K562 (cell line): ENCODE measurements around the gene GBX1. TPM values are rescaled to one million over a fixed set of nuclear protein-coding genes. Genes with fewer than 3 reads are reported as not detected.

Experiments used
- ATAC-seq: fragments of 200-7000 bp; cut with Tn5 transposase; 3 replicates; pipeline ENCODE4 v1.9.1; 2020; ENCODE audit warnings: moderate library complexity
- BruUV-seq: library from RNA; stranded (reverse); fragments of 400-500 nt; replicated peaks from 2 replicates; lab custom pipeline; 2021; lab: Mats Ljungman, UMichigan
- CTCF ChIA-PET: fragments of 300-600 bp; formaldehyde crosslinking; extraction: SDS; loops from one replicate; lab custom pipeline; 2021; ENCODE audit warnings: low intra/inter-chr PET ratio; lab: Yijun Ruan, JAX
- POLR2A ChIA-PET: fragments of 300-600, 350-650 bp; sonication (Branson Sonifier 250); formaldehyde crosslinking; extraction: SDS; loops from one replicate; lab custom pipeline; 2021; ENCODE audit warnings: antibody characterized with exemption, inconsistent platforms; lab: Yijun Ruan, JAX
- DNase-seq, 4 experiments: peaks; one replicate each; pipeline versions ENCODE4 v3.0.0 to v3.0.0-alpha.2; 2011 to 2018; ENCODE audit warnings: low spot score in 3 of 4, mixed read lengths in 3 of 4; ENCODE audit errors: extremely low read depth in 1 of 4
- FAIRE-seq: peaks from 2 replicates; lab custom pipeline; 2011; peaks lifted over from hg19 to GRCh38; lab: Jason Lieb, UNC
- H2AFZ ChIP-seq: 2 replicates; pipeline ENCODE4 v1.6.0; 2011; ENCODE audit warnings: low read depth, low read length, control low read depth, inconsistent platforms
- H3K27ac ChIP-seq: fragments of 200-600 bp; 3 replicates; pipeline ENCODE4 v1.8.0; 2011; ENCODE audit warnings: low read depth, mild to moderate bottlenecking, control low read depth, inconsistent platforms, low read length, moderate library complexity, mixed read lengths; ENCODE audit errors: extremely low read depth
- H3K27me3 ChIP-seq, 2 experiments: fragments of 300-600 bp in 1 of 2; 2 replicates in 1 of 2; 3 replicates in 1 of 2; pipeline versions ENCODE4 v1.6.0 to v1.8.0; 2011; ENCODE audit warnings: inconsistent platforms in 2 of 2, low read length in 2 of 2, mild to moderate bottlenecking in 1 of 2, mixed read lengths in 1 of 2, moderate library complexity in 1 of 2; ENCODE audit not compliant: control insufficient read depth in 2 of 2, insufficient read depth in 2 of 2
- H3K36me3 ChIP-seq: fragments of 300-600 bp; 3 replicates; pipeline ENCODE4 v1.8.0; 2011; ENCODE audit warnings: mild to moderate bottlenecking, low read length, inconsistent platforms; ENCODE audit not compliant: control insufficient read depth, insufficient read depth
- H3K4me1 ChIP-seq, 2 experiments: fragments of 200-600 bp in 1 of 2; replicated peaks in 1 of 2; 2 replicates in 1 of 2; 3 replicates in 1 of 2; pipeline versions ENCODE4 v1.5.1 to v1.8.0; 2011; ENCODE audit warnings: inconsistent platforms in 2 of 2, low read length in 2 of 2, mild to moderate bottlenecking in 1 of 2, mixed read lengths in 1 of 2, moderate library complexity in 1 of 2; ENCODE audit not compliant: control insufficient read depth in 2 of 2, insufficient read depth in 2 of 2
- H3K4me2 ChIP-seq: 2 replicates; pipeline ENCODE4 v1.6.1; 2011; ENCODE audit warnings: low read length, control low read depth, inconsistent platforms, mixed read lengths; ENCODE audit not compliant: insufficient read depth
- H3K4me3 ChIP-seq: fragments of 200-600 bp; sonication (generic), shearing (Covaris generic); 2 replicates; pipeline ENCODE4 v1.5.1; 2016; ENCODE audit warnings: control low read depth, inconsistent platforms
- H3K79me2 ChIP-seq: fragments of 200-600 bp; 3 replicates; pipeline ENCODE4 v1.8.0; 2011; ENCODE audit warnings: low read length, inconsistent platforms; ENCODE audit not compliant: control insufficient read depth, insufficient read depth
- H3K9ac ChIP-seq, 2 experiments: 2 replicates each; pipeline versions ENCODE4 v1.6.0 to v1.6.1; 2011; ENCODE audit warnings: low read depth in 2 of 2, low read length in 2 of 2, control low read depth in 1 of 2, inconsistent platforms in 1 of 2, mild to moderate bottlenecking in 1 of 2, mixed read lengths in 1 of 2; ENCODE audit not compliant: insufficient read depth in 1 of 2
- H3K9me1 ChIP-seq: one replicate; pipeline ENCODE4 v1.6.0; 2011; ENCODE audit warnings: inconsistent platforms, mild to moderate bottlenecking, low read length, moderate library complexity; ENCODE audit not compliant: control insufficient read depth, insufficient read depth
- H3K9me3 ChIP-seq: replicated peaks from 2 replicates; pipeline ENCODE4 v1.5.1; 2011; ENCODE audit warnings: low read depth, low read length, inconsistent platforms; ENCODE audit not compliant: control insufficient read depth, insufficient read depth
- H4K20me1 ChIP-seq: replicated peaks from 2 replicates; pipeline ENCODE4 v1.6.1; 2011; ENCODE audit warnings: low read length, inconsistent platforms, mixed read lengths; ENCODE audit not compliant: control insufficient read depth, insufficient read depth
- ARNT ChIP-seq, 2 experiments: fragments of 450-650 bp; IDR thresholded peaks; 2 replicates each; pipeline ENCODE4 v1.6.1; 2016; ENCODE audit warnings: mild to moderate bottlenecking in 1 of 2
- CHD4 ChIP-seq: fragments of 200-600 bp; sonication (generic); IDR thresholded peaks from 3 replicates; pipeline ENCODE4 v1.6.1; 2012; ENCODE audit warnings: low read depth, mild to moderate bottlenecking, mixed read lengths, low read length, inconsistent platforms; ENCODE audit not compliant: insufficient read depth, insufficient replicate concordance, poor library complexity, severe bottlenecking
- DDX20 ChIP-seq: fragments of 450-650 bp; IDR thresholded peaks from 2 replicates; pipeline ENCODE4 v1.6.1; 2016; ENCODE audit warnings: missing genetic modification characterization, low read depth, mild to moderate bottlenecking, missing compliant biosample characterization, moderate library complexity
- IRF2 ChIP-seq: sonication (generic); formaldehyde crosslinking; IDR thresholded peaks from 2 replicates; pipeline ENCODE4 v1.8.1; 2022; ENCODE audit warnings: mild to moderate bottlenecking, missing genetic modification reagents
- SMAD1 ChIP-seq: fragments of 150-350 bp; IDR thresholded peaks from 2 replicates; pipeline ENCODE4 v1.6.1; 2014; ENCODE audit warnings: low read length, low read depth; ENCODE audit not compliant: partially characterized antibody
- TRIM24 ChIP-seq, 2 experiments: fragments of 450-650 bp; IDR thresholded peaks; 2 replicates each; pipeline ENCODE4 v1.6.1; 2016
- ZFX ChIP-seq: sonication (generic); formaldehyde crosslinking; IDR thresholded peaks from 2 replicates; pipeline ENCODE4 v1.8.0; 2022; ENCODE audit warnings: mild to moderate bottlenecking, missing genetic modification reagents, moderate library complexity
- ZNF76 ChIP-seq: fragments of 250-450 bp; sonication (Bioruptor Pico); IDR thresholded peaks from 2 replicates; pipeline ENCODE4 v1.4.0; 2020; ENCODE audit warnings: mild to moderate bottlenecking, moderate library complexity, borderline replicate concordance
- WGBS: fragments of 100-300 bp; shearing (Covaris generic); methylation state at CpG from one replicate; pipeline ENCODE4 v1.1.6; 2016; ENCODE audit warnings: low coverage, mixed read lengths; ENCODE audit not compliant: insufficient coverage; ENCODE audit errors: missing lambda C conversion rate; 5-methylcytosine and 5-hydroxymethylcytosine counted together
- in situ Hi-C: fragments of 300-500 bp; cut with MboI; formaldehyde crosslinking; loops from 4 replicates; pipeline ENCODE4 v1.15.0; 2018; ENCODE audit warnings: inconsistent platforms, mixed read lengths
- intact Hi-C: fragments of 100-400 bp; cut with micrococcal nuclease; formaldehyde crosslinking; loops from 2 replicates; pipeline ENCODE4 v1.14.2; 2022
- polyA plus RNA-seq, 8 experiments: library from polyadenylated mRNA; depleted of rRNA in 4 of 8; stranded (reverse) in 5 of 8; unstranded in 3 of 8; fragments of >200 nt; fragmentation: Nextera tagmentation in 2 of 8; fragmentation: Illumina TruSeq in 1 of 8; extraction: Ambion mirVana in 2 of 8; extraction: Trizol in 1 of 8; gene quantifications; 2 replicates each; pipeline versions ENCODE4 v1.2.1 to v1.2.3, GENCODE V29; 2011 to 2014; ENCODE audit warnings: inconsistent platforms in 1 of 8, missing spikeins in 1 of 8
- total RNA-seq, 7 experiments: library from RNA; depleted of rRNA in 6 of 7; stranded (reverse); fragments of >200 nt in 6 of 7; fragmentation: Illumina TruSeq in 2 of 7; extraction: Trizol in 2 of 7; gene quantifications; 2 replicates each; pipeline versions ENCODE4 v1.2.1 to v1.2.3, GENCODE V29; 2011 to 2021; ENCODE audit warnings: low replicate concordance in 1 of 7

GBX1 gene
- total and polyA plus RNA-seq, 9 of the 15 experiments (the other 6 are each of a cell fraction or from before 2014, with no cell fraction given), result not detected

DNA sequence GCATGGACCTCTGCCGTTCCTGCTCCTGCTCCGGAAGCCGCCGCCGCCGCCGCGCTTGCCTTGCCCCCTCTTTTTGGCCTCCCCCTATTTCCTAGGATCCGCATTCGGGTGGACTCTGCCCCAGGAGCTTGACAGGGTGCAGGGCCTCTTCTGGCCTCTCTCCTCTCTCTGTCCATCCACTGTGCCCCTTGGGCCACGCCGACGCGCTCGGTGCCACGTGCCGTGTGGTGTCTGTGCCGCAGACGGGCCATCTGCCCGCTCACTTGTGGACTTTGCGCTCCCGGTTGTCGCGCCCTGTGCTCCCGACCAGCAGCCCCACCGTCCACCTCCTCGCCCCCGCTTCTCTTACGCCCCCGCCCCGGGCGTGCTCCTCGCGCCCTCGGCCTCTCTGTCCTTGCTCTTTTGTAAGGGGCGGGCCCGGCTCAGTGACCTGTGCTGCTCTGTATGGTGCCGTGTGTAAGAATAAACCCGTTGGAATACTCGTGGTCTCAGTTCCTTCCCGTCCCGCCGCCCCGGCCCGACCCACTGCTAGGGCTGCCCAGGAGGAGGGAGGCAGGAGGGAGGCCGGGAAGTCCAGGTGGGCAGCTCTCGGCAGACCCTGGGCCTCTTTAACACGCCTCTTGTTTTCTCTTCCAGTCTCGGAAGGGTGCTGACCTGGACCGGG, 44.2 kb downstream of the GBX1 start (continued):
- TF ChIP-seq IRF2, result 0 out of 2 replicates have a peak, but pooled peaks have one; percentile 18
- TF ChIP-seq CHD4, result no peak
- TF ChIP-seq ZNF76 (CRISPR knock-in tag), result 0 out of 2 replicates have a peak, but pooled peaks have one; percentile 29

DNA sequence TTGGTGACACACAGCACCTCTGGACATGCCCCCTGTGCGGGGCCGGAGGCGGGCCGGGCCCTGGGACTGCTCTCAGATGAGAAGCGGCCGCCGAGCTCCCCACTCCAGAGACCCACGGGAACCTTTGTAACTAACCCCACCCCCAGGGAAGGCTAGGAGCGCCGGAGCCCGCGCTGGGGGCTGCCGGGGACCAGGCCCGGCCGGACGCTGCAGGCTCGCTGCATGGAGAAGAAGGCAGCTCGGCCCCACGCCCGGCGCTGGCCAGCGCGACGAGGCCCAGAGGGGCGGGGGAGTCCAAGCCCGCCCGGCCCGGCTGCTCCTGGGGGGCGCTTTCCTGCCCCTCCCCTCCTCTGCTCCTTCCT, 44.7 kb downstream of the GBX1 start:
- no peak overlapping the region for H3K9ac ChIP-seq
- WGBS, result 92% methylated on average over 23 of the region's 29 CpGs
- ATAC-seq (no peak), DNase-seq (no peak), FAIRE-seq (no peak)
- CTCF ChIA-PET, result interaction anchor here (0.6 to 4.4 kb wide), 5 partner anchors 45 to 180 kb away, joined by 3 to 74 read pairs (median 13); partner anchors contain the start of gene GBX1
- no peak overlapping the region for H2AFZ ChIP-seq
- H4K20me1 ChIP-seq, result peaks cover 18% of the 10 kb centered on the region
- H3K4me3 ChIP-seq, result no peak overlapping the region
- H3K4me1 ChIP-seq, result peaks cover 0 to 53% of the 10 kb centered on the region in 2 experiments; a peak in 1 of 5 replicates
- no peak overlapping the region for H3K4me2 ChIP-seq
- H3K9me1 ChIP-seq, result peaks cover 5% of the 10 kb centered on the region
- no peaks in the 10 kb centered on the region; a peak in 1 of 5 replicates for H3K27me3 ChIP-seq
- in situ Hi-C loops, result no loop called here
- intact Hi-C loops, result no loop called here
- H3K36me3 ChIP-seq, result peaks cover 95% of the 10 kb centered on the region
- no peak for TF ChIP-seq ZFX (CRISPR knock-in tag)
- no peak for TF ChIP-seq SMAD1
- no peak for TF ChIP-seq ARNT (IDR thresholded peaks at IDR 0.05)
- TF ChIP-seq DDX20, result no peak
- no peak for TF ChIP-seq TRIM24 (IDR thresholded peaks at IDR 0.05)
- no peaks in the 10 kb centered on the region for H3K9me3 ChIP-seq
- H3K79me2 ChIP-seq, result peaks cover 10% of the 10 kb centered on the region; the same call in 2 of the 3 replicates
- BruUV-seq, result no TSS peak
- POLR2A ChIA-PET, result interaction anchor here (1.2 kb wide), 1 partner anchor 9 kb away, joined by 3 read pairs; no protein-coding TSS in a partner anchor
- no peak overlapping the region for H3K27ac ChIP-seq
